Fibroblast of skin of back (primary cell): ENCODE measurements around the gene STS.

Source experiments
- DNase-seq: peaks from one replicate; pipeline ENCODE4 v3.0.0-alpha.2; 2013

The STS gene

DNA sequence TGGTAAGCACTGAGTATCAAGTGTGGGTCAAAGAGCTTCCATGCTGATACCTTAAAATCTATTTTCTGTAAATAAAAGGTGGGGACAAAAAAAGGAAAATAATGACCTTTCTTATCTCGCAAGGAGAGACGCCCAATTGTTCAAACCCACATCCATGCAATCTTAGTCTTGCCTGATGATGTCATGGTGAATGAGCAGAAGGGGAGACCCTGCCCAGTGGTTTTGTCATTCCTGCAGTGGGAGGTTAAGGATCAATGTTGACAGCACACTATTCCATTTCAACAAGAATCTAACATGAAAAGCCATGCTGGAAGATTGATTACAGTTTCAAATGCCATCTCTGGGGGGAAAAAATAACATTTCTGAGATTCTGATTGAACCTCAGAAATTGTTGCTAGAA lies 41.2 kb downstream of the STS start:
- DNase-seq = no peak

GRCh38 chrX:7190157-7190556 lies 42.6 kb downstream of the STS start:
- DNase-seq = no peak

DNA sequence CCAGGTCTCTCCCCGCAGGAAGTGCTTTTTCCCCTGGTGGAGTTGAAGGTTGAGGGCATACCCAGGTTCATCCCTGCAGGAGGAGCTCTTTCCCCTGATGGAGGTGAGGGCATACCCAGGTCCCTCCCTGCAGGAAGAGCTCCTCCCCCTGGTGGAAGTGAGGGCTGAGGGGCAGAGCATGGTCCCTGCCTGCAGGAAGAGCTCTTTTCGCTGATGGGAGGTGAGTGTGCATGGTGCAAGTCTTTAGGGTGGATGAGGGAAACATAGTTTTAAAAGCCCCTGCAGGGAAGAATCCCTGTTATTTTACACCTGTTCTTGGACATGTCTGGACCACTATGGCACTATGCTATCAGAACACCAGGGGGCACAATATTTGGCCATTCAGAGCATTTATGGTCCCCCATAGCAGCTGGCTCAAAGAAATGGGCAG lies 44.2 kb downstream of the STS start:
- DNase-seq = no peak

GRCh38 chrX:7192871-7193270 lies 45.4 kb downstream of the STS start:
- DNase-seq = no peak

DNA sequence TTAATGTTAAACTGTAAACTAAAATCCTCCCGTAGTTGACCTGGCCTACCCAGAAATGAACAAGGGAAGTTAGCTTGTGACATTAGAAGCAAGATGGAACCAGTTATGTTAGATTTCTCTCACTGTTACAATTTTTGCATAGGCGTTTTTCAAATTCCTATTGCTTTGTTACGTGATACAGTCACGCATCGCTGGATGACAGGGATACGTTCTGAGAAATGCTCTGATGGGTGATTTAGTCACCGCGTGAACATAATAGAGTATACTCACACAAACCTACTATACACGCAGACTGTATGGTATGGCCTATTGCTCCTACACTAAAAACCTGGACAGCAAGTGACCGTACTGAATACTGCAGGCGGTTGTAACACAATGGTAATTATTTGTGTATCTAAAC lies 47.1 kb downstream of the STS start:
- DNase-seq = no peak
